OCI-LY1 (cell line): ENCODE measurements around the gene GPR37L1.
"Not testable (repeated sequence)": the region's sequence is repeated elsewhere in the genome, so short reads cannot be mapped to it uniquely, and the experiment has no call there.

ENCODE experiments used
- H2AFZ ChIP-seq: fragments of 200-600 bp; sonication (generic), shearing (Covaris generic); 2 replicates; pipeline ENCODE4 v1.6.0; 2014; ENCODE audit warnings: antibody characterized with exemption, mild to moderate bottlenecking, low read length
- H3F3A ChIP-seq: fragments of 200-600 bp; sonication (generic), shearing (Covaris generic); 2 replicates; pipeline ENCODE4 v1.6.0; 2014; ENCODE audit warnings: mild to moderate bottlenecking, antibody characterized with exemption, low read length, moderate library complexity; ENCODE audit not compliant: insufficient read depth
- H3K27ac ChIP-seq: fragments of 200-600 bp; sonication (generic); 2 replicates; pipeline ENCODE4 v1.5.1; 2014; ENCODE audit warnings: low read length, mixed run types, mild to moderate bottlenecking, low read depth; ENCODE audit not compliant: poor library complexity, severe bottlenecking
- H3K27me3 ChIP-seq: fragments of 200-600 bp; sonication (generic); 2 replicates; pipeline ENCODE4 v1.6.0; 2014; ENCODE audit warnings: antibody characterized with exemption, mild to moderate bottlenecking, low read length, moderate library complexity; ENCODE audit not compliant: insufficient read depth
- H3K36me3 ChIP-seq: fragments of 200-600 bp; sonication (generic); 2 replicates; pipeline ENCODE4 v1.6.1; 2014; ENCODE audit warnings: mild to moderate bottlenecking, antibody characterized with exemption, low read length, moderate library complexity, mixed read lengths; ENCODE audit not compliant: insufficient read depth
- H3K4me1 ChIP-seq: fragments of 200-600 bp; sonication (generic); 2 replicates; pipeline ENCODE4 v1.5.1; 2014; ENCODE audit warnings: mild to moderate bottlenecking, low read length, moderate library complexity; ENCODE audit not compliant: insufficient read depth, severe bottlenecking
- H3K4me2 ChIP-seq: fragments of 200-600 bp; sonication (generic), shearing (Covaris generic); 2 replicates; pipeline ENCODE4 v1.6.1; 2014; ENCODE audit warnings: low read length
- H3K4me3 ChIP-seq: fragments of 200-600 bp; sonication (generic); 2 replicates; pipeline ENCODE4 v1.5.1; 2014; ENCODE audit warnings: low read length, low read depth, mild to moderate bottlenecking, mixed read lengths; ENCODE audit not compliant: poor library complexity, severe bottlenecking
- H3K79me2 ChIP-seq: fragments of 200-600 bp; shearing (Covaris generic); 2 replicates; pipeline ENCODE4 v1.6.1; 2016; ENCODE audit warnings: mixed run types, low read length, mixed read lengths; ENCODE audit not compliant: insufficient read depth
- H3K9ac ChIP-seq: fragments of 200-600 bp; sonication (generic), shearing (Covaris generic); 2 replicates; pipeline ENCODE4 v1.6.1; 2014; ENCODE audit warnings: mild to moderate bottlenecking, low read length, mixed read lengths
- H3K9me2 ChIP-seq: fragments of 200-600 bp; sonication (generic), shearing (Covaris generic); 2 replicates; pipeline ENCODE4 v1.6.1; 2014; ENCODE audit warnings: low read depth, mild to moderate bottlenecking, low read length, mixed read lengths
- H3K9me3 ChIP-seq: fragments of 200-600 bp; shearing (Covaris generic); 2 replicates; pipeline ENCODE4 v1.6.1; 2014; ENCODE audit warnings: low read length, mixed read lengths
- H4K20me1 ChIP-seq: fragments of 200-600 bp; sonication (generic), shearing (Covaris generic); 2 replicates; pipeline ENCODE4 v1.6.0; 2016; ENCODE audit warnings: mild to moderate bottlenecking, low read length; ENCODE audit not compliant: insufficient read depth
- EZH2 ChIP-seq: fragments of 200-600 bp; sonication (generic), shearing (Covaris generic); IDR thresholded peaks from 2 replicates; pipeline ENCODE4 v1.8.0; 2017; ENCODE audit warnings: borderline replicate concordance, mixed run types, mild to moderate bottlenecking, antibody characterized with exemption, low read length, moderate library complexity, mixed read lengths
- TF ChIP-seq, protein P1 (sequence below): fragments of 200-600 bp; sonication (generic), shearing (Covaris generic); IDR thresholded peaks from 2 replicates; pipeline ENCODE4 v1.5.1; 2017; ENCODE audit warnings: mild to moderate bottlenecking, antibody characterized with exemption, low read length, moderate library complexity, mixed read lengths

Gene GPR37L1

DNA sequence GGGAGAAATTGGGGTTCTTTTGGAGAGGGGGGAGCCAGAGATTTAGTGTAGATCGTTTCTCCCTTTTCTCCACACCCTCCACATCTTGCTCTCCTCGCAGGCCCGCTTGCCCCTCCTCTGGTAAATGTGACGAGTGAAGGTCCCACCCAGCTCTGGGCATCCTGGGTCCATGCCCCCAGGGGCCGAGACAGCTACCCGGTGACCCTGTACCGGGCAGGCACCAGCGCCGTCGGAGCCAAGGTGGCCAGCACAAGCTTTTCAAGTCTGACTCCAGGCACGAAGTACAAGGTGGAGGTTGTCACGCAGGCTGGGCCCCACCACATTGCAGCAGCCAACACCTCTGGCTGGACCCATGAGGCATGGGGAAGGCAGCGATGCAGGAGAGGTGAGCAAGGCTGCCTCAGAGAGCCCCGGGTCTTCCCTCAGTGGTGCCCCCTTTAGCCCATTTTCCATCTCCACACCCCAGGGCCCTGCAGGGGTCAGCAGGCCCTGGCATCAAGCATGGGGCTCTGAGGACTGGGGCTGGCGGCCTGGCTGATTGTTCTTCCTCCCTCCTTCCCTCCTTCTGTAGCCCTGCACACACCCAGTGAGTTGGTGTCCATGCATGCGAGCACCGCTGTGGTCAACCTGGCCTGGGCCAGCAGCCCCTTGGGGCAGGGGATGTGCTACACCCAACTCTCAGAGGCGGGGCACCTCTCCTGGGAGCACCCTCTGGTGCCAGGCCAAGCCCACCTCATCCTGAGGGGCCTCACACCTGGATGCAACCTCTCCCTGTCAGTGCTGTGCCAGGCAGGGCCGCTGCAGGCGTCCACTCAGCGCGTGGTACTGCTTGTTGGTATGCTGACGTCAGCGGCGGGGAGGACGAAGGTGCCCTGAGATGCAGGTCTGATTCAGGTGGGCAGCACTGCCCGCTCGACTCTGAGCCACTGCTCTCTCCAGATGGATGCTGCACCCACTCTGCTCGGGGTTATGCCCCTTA is 54.5 kb downstream of the GPR37L1 start:
- no peak for TF ChIP-seq EZH2
- TF ChIP-seq, protein P1, sequence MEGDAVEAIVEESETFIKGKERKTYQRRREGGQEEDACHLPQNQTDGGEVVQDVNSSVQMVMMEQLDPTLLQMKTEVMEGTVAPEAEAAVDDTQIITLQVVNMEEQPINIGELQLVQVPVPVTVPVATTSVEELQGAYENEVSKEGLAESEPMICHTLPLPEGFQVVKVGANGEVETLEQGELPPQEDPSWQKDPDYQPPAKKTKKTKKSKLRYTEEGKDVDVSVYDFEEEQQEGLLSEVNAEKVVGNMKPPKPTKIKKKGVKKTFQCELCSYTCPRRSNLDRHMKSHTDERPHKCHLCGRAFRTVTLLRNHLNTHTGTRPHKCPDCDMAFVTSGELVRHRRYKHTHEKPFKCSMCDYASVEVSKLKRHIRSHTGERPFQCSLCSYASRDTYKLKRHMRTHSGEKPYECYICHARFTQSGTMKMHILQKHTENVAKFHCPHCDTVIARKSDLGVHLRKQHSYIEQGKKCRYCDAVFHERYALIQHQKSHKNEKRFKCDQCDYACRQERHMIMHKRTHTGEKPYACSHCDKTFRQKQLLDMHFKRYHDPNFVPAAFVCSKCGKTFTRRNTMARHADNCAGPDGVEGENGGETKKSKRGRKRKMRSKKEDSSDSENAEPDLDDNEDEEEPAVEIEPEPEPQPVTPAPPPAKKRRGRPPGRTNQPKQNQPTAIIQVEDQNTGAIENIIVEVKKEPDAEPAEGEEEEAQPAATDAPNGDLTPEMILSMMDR, result no peak
- no peak overlapping the region for H2AFZ ChIP-seq
- no peak overlapping the region for H3K27ac ChIP-seq
- H3K79me2 ChIP-seq, result no peaks in the 10 kb centered on the region
- H3K4me2 ChIP-seq, result no peak overlapping the region
- peaks cover 12% of the 10 kb centered on the region for H3K4me1 ChIP-seq
- no peaks in the 10 kb centered on the region for H4K20me1 ChIP-seq
- no peaks in the 10 kb centered on the region for H3K36me3 ChIP-seq
- H3K9ac ChIP-seq, result no peak overlapping the region
- H3K9me2 ChIP-seq, result no peaks in the 10 kb centered on the region
- H3K9me3 ChIP-seq, result no peaks in the 10 kb centered on the region
- no peaks in the 10 kb centered on the region for H3F3A ChIP-seq
- H3K27me3 ChIP-seq, result no peaks in the 10 kb centered on the region
- no peak overlapping the region for H3K4me3 ChIP-seq

DNA sequence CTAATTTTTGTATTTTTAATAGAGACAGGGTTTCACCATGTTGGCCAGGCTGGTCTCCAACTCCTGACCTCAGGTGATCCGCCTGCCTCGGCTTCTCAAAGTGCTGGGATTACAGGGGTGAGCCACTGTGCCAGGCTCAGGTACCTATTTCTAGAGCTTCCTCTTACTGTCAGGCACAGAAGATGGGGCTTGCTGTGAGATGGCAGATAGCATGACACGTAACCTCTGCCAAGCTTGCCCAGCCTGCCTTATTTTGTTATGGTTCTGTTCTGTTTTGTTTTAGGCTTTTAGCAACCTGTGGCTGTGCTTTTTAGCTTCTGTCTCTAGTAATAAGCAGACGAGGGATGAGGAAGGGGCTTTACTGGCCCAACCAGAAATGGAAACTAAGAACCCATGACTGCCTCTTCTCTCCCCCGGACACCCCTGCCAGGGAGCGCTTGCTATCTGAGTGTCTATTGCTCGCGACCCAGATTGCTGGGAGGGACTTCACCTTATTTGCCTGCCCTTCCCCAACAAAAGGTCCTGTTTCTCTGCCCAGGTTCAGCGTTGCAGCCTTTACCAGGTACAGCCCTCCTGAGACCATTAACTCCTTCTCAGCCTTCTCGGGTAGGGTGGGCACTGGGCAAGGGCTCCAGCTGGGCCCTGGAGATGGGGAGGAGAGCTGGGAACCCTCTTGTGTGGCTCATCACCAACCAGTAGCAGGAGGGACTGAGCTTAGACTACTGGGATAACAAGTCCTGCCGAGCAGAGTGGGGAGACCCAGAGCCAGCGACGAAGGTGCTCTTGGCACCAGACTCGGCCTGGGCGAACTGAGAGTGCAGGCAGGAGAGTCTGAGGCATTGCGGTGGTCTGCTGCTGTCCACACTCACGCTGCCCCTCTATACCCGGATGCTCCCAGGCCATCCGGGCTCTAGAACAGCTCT is 57.4 kb downstream of the GPR37L1 start:
- no peak overlapping the region; the same call in 1 of the 2 replicates for H3K9ac ChIP-seq

DNA sequence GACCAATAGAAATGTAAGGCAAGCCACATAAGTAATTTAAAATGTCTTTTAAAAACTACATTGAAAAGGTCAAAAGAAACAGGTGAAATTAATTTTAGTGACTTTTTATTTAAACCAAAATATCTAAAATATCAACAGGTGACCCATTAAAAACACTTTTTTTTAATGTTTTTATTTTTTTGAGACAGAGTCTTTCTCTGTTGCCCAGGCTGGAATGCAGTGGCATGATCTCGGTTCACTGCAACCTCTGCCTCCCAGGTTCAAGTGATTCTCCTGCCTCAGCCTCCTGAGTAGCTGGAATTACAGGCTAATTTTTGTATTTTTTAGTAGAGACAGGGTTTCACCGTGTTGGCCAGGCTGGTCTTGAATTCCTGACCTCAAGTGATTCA is 58.0 kb downstream of the GPR37L1 start:
- H4K20me1 ChIP-seq, H3K9me2 ChIP-seq, H2AFZ ChIP-seq, H3K79me2 ChIP-seq, H3K9me3 ChIP-seq, H3K27me3 ChIP-seq, H3F3A ChIP-seq, H3K27ac ChIP-seq, H3K9ac ChIP-seq, H3K4me3 ChIP-seq, H3K36me3 ChIP-seq: not testable (repeated sequence)
- peak overlapping the region; percentile 49; the same call in 1 of the 2 replicates for H3K4me2 ChIP-seq
- H3K4me1 ChIP-seq, result peaks cover 12% of the 10 kb centered on the region

More for the DNA sequence above, 57.4 kb downstream of the GPR37L1 start:
- H4K20me1 ChIP-seq, result no peaks in the 10 kb centered on the region
- no peaks in the 10 kb centered on the region for H3K79me2 ChIP-seq
- no peak for TF ChIP-seq EZH2
- TF ChIP-seq, protein P1, result no peak
- H3K9me2 ChIP-seq, result no peaks in the 10 kb centered on the region
- no peaks in the 10 kb centered on the region for H3F3A ChIP-seq
- no peaks in the 10 kb centered on the region for H3K9me3 ChIP-seq
- no peak overlapping the region for H2AFZ ChIP-seq
- H3K4me3 ChIP-seq, result peak overlapping the region; percentile 4
- H3K36me3 ChIP-seq, result no peaks in the 10 kb centered on the region
- H3K27me3 ChIP-seq, result no peaks in the 10 kb centered on the region
- H3K4me2 ChIP-seq, result peak overlapping the region; percentile 49; the same call in 1 of the 2 replicates
- H3K4me1 ChIP-seq, result peaks cover 12% of the 10 kb centered on the region
- no peak overlapping the region for H3K27ac ChIP-seq
